PC-3 (cell line): ENCODE measurements around the gene MICU1. TPM values are rescaled to one million over a fixed set of nuclear protein-coding genes. Genes with fewer than 3 reads are reported as not detected.

Experiments
- ATAC-seq: fragments of 200-7000 bp; cut with Tn5 transposase; 2 replicates; pipeline ENCODE4 v1.9.1; 2020; ENCODE audit warnings: mild to moderate bottlenecking, moderate library complexity
- BruUV-seq: library from RNA; stranded (reverse); fragments of 400-500 nt; replicated peaks from 2 replicates; lab custom pipeline; 2021; lab: Mats Ljungman, UMichigan
- CTCF ChIA-PET: fragments of 300-600 bp; sonication (Branson Sonifier 250); formaldehyde crosslinking; loops from one replicate; lab custom pipeline; 2022; ENCODE audit warnings: antibody characterized with exemption; lab: Charles Lee
- POLR2A ChIA-PET: fragments of 300-600 bp; sonication (Branson Sonifier 250); formaldehyde crosslinking; loops from one replicate; lab custom pipeline; 2022; ENCODE audit warnings: antibody characterized with exemption; ENCODE audit not compliant: unreplicated experiment; lab: Charles Lee
- DNase-seq: peaks from one replicate; pipeline ENCODE4 v3.0.0-alpha.2; 2015
- H2AFZ ChIP-seq: fragments of 300-600 bp; sonication (generic); 2 replicates; pipeline ENCODE4 v1.6.0; 2016; ENCODE audit warnings: antibody characterized with exemption, low read length
- H3F3A ChIP-seq: fragments of 300-600 bp; sonication (generic); one replicate; pipeline ENCODE4 v1.6.0; 2017; ENCODE audit warnings: antibody characterized with exemption, low read length, control low read depth, mild to moderate bottlenecking; ENCODE audit not compliant: unreplicated experiment
- H3K27ac ChIP-seq: fragments of 300-600 bp; sonication (generic); 2 replicates; pipeline ENCODE4 v1.5.1; 2016; ENCODE audit warnings: mild to moderate bottlenecking, low read length
- H3K27me3 ChIP-seq: fragments of 300-600 bp; sonication (generic); 2 replicates; pipeline ENCODE4 v1.6.1; 2016; ENCODE audit warnings: low read length, mixed read lengths
- H3K36me3 ChIP-seq: fragments of 300-600 bp; sonication (generic); 2 replicates; pipeline ENCODE4 v1.6.1; 2016; ENCODE audit warnings: low read depth, mixed run types, low read length, mixed read lengths
- H3K4me1 ChIP-seq: fragments of 300-600 bp; sonication (generic); 2 replicates; pipeline ENCODE4 v1.5.1; 2016; ENCODE audit warnings: low read length; ENCODE audit not compliant: insufficient read depth
- H3K4me2 ChIP-seq: fragments of 300-600 bp; sonication (generic); 2 replicates; pipeline ENCODE4 v1.6.0; 2016; ENCODE audit warnings: low read length
- H3K4me3 ChIP-seq: fragments of 300-600 bp; sonication (generic); 2 replicates; pipeline ENCODE4 v1.5.1; 2016; ENCODE audit warnings: mild to moderate bottlenecking, low read length, mixed read lengths
- H3K79me2 ChIP-seq: fragments of 300-600 bp; sonication (generic); 2 replicates; pipeline ENCODE4 v1.6.1; 2017; ENCODE audit warnings: low read length, mixed read lengths
- H3K9ac ChIP-seq: fragments of 300-600 bp; sonication (generic); 2 replicates; pipeline ENCODE4 v1.6.0; 2016; ENCODE audit warnings: mild to moderate bottlenecking, low read length
- H3K9me2 ChIP-seq: fragments of 300-600 bp; sonication (generic); replicated peaks from 2 replicates; pipeline ENCODE4 v1.6.1; 2016; ENCODE audit warnings: mixed run types, low read length, mixed read lengths
- H3K9me3 ChIP-seq: fragments of 300-600 bp; sonication (generic); 2 replicates; pipeline ENCODE4 v1.6.1; 2016; ENCODE audit warnings: low read length, mixed read lengths
- H4K20me1 ChIP-seq: fragments of 300-600 bp; sonication (generic); 2 replicates; pipeline ENCODE4 v1.6.1; 2016; ENCODE audit warnings: low read length, mixed read lengths
- CTCF ChIP-seq: fragments of 300-600 bp; sonication (generic); conservative IDR thresholded peaks from 2 replicates; pipeline ENCODE4 v1.5.1; 2017; ENCODE audit warnings: antibody characterized with exemption, low read depth, mild to moderate bottlenecking, low read length
- EZH2 ChIP-seq: fragments of 300-600 bp; sonication (generic); IDR thresholded peaks from one replicate; pipeline ENCODE4 v1.6.1; 2017; ENCODE audit warnings: antibody characterized with exemption, mild to moderate bottlenecking, low read length; ENCODE audit not compliant: unreplicated experiment
- EZH2phosphoT487 ChIP-seq: fragments of 300-600 bp; sonication (generic); IDR thresholded peaks from 2 replicates; pipeline ENCODE4 v1.6.1; 2018; ENCODE audit warnings: mild to moderate bottlenecking, antibody characterized with exemption, low read length, borderline replicate concordance
- intact Hi-C: fragments of 100-400 bp; cut with micrococcal nuclease; formaldehyde crosslinking; loops from 2 replicates; pipeline ENCODE4 v1.9.0; 2023
- total RNA-seq: library from RNA; depleted of rRNA; stranded (reverse); fragments of >200 nt; gene quantifications from 2 replicates; pipeline ENCODE4 v1.2.3, GENCODE V29; 2014

MICU1 gene
- total RNA-seq, 1 experiment from 2014 or later = 19.8 TPM

- ChIA-PET CTCF (no interaction called here), POLR2A (no interaction called here)
- intact Hi-C loops = no loop called here
- Histone ChIP-seq H3K36me3 (no peaks in the 10 kb centered on the region), H3K79me2 (no peaks in the 10 kb centered on the region), H3K9me3 (no peaks in the 10 kb centered on the region), H3K4me3 (no peak overlapping the region), H3K9ac (no peak overlapping the region), H3K27ac (no peak overlapping the region), H4K20me1 (no peaks in the 10 kb centered on the region), H3K9me2 (no peaks in the 10 kb centered on the region), H3F3A (no peaks in the 10 kb centered on the region), H3K4me1 (no peaks in the 10 kb centered on the region), H2AFZ (no peak overlapping the region), H3K27me3 (no peaks in the 10 kb centered on the region), H3K4me2 (no peak overlapping the region)
- no peak for TF ChIP-seq CTCF
- TF ChIP-seq EZH2phosphoT487 = no peak
- TF ChIP-seq EZH2 = no peak
- no TSS peak for BruUV-seq
- DNase-seq (no peak), ATAC-seq (no peak)
Observed at GRCh38 chr10:72392571-72392970, 233.3 kb downstream of the MICU1 start.

GRCh38 chr10:72390764-72391163, 235.1 kb downstream of the MICU1 start:
- Histone ChIP-seq H3K79me2 (no peaks in the 10 kb centered on the region), H3K4me1 (no peaks in the 10 kb centered on the region), H3K9me2 (no peaks in the 10 kb centered on the region), H3K9me3 (no peaks in the 10 kb centered on the region), H3K4me3 (no peak overlapping the region), H3K36me3 (no peaks in the 10 kb centered on the region), H3F3A (no peaks in the 10 kb centered on the region), H2AFZ (no peak overlapping the region), H3K27ac (no peak overlapping the region), H3K4me2 (no peak overlapping the region), H3K9ac (no peak overlapping the region), H4K20me1 (no peaks in the 10 kb centered on the region), H3K27me3 (no peaks in the 10 kb centered on the region)
- no peak for DNase-seq
- intact Hi-C loops = no loop called here
- ChIA-PET POLR2A (no interaction called here), CTCF (no interaction called here)
- BruUV-seq = no TSS peak
- no peak for TF ChIP-seq EZH2phosphoT487
- TF ChIP-seq CTCF = no peak
- TF ChIP-seq EZH2 = no peak
- ATAC-seq = no peak

DNA sequence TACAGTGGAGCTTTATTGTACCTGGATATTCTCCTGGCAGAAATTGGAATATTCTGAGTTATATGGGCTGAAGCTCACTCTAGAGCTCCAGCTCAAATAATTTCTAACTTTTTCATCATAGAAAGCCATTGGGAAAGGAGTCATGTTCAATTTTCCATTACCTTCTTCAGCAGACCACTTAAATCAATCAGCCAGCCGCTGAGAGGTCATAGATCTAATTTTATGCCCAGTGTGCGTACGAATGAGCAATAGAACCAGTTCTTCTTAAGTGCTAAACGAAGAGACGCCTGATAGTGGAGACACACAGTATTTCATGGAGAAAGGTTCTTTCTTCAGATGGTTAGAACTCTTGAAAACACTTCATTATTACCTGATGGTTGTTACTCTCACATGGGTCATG, 236.2 kb downstream of the MICU1 start:
- BruUV-seq = no TSS peak
- H4K20me1 ChIP-seq = no peaks in the 10 kb centered on the region
- H3K79me2 ChIP-seq = no peaks in the 10 kb centered on the region
- no peaks in the 10 kb centered on the region for H3K27me3 ChIP-seq
- intact Hi-C loops = no loop called here
- no peak overlapping the region for H3K27ac ChIP-seq
- H3K4me1 ChIP-seq = no peaks in the 10 kb centered on the region
- H3K9me2 ChIP-seq = no peaks in the 10 kb centered on the region
- H3K4me2 ChIP-seq = no peak overlapping the region
- H3K9me3 ChIP-seq = no peaks in the 10 kb centered on the region
- H2AFZ ChIP-seq = no peak overlapping the region
- H3F3A ChIP-seq = no peaks in the 10 kb centered on the region
- no peak for DNase-seq
- H3K36me3 ChIP-seq = no peaks in the 10 kb centered on the region
- ChIA-PET POLR2A (interaction anchor here (0.6 kb wide), 1 partner anchor 687 kb away, joined by 3 read pairs; no protein-coding TSS in a partner anchor), CTCF (no interaction called here)
- no peak overlapping the region for H3K9ac ChIP-seq
- no peak for ATAC-seq
- H3K4me3 ChIP-seq = no peak overlapping the region
- no peak for TF ChIP-seq EZH2
- no peak for TF ChIP-seq CTCF
- TF ChIP-seq EZH2phosphoT487 = no peak
